NCI-H748 (cell line): ENCODE data around the gene PCBP3.

Experiments
- DNase-seq: peaks from one replicate; lab custom pipeline; 2025; ENCODE audit not compliant: unreplicated experiment; lab: John Stamatoyannopoulos, UW

PCBP3 gene

DNA sequence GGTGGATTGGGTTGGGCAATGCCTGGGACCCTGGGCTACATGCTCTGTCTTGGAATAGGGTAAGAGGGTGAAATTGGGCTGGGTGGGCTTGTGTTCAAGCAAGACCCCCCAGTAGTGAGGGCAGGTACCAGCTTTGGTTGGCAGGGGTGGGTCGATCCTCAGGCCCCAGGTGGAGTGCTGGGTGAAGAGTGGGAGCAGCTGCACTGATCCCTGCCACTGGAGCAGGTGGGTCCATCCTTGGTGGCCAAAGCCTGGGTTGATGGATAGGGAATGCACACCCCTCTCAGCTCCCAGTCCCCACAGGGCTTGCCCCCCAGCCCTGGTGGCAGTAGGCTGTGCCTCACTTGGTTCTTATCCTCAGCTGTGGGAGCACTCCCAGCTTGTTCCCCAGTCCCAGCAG is 135.2 kb downstream of the PCBP3 start:
- no peak for DNase-seq

DNA sequence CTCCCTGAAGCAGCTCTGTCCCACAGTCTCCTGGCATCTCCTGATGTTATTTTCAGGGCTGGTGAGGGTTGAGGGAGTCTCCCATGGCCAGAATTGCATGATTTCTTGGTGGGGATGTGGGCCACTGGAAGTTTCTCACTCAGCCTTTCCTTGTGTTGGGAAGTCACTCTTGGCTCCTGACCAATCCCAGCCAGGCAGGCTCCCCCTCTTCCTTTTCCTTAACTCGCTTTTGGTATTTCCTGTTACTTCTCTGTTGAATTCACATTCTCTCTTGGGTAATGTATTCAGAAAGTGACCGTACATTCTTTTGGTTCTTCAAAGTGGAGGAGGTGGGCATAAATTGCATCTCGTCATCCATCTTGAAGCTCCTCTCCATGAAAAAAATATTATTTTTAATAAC is 135.7 kb downstream of the PCBP3 start:
- DNase-seq, result no peak

DNA sequence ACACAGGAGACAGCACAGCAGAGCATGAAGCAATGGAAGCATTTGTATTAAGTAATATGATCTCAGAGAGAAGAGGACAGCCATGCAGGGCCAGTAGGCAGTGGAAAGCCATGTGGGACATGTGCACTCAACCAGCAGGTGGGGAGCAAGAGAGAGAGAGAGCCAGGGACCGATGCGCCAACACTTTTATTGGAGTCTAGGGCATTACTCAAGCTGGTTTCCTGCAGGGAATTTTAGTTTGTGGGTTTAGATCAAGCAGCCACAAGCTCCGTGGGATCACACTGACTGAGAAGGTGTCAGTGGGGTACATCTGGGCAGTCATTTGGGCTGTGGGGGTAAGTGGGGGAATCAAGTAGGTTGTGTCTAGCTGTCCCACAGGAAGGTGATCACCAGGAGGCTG is 137.1 kb downstream of the PCBP3 start:
- no peak for DNase-seq

DNA sequence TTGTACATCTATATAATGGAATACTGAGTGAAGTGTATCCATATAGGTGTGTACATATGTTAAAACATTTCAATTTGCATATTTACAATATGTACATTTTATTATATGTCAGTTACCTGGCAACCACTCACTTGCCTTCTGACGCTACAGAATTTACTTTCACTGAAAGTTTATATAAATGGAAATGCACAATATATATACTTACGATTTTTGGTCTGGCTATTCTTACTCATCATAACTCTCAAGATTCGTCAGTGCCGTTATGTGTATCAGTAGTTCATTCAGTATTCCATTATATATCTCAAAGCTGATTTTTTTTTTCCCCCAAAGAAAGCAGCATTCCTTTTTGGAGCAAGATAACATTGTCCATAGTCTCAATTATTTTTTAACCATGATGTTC is 138.2 kb downstream of the PCBP3 start:
- no peak for DNase-seq

DNA sequence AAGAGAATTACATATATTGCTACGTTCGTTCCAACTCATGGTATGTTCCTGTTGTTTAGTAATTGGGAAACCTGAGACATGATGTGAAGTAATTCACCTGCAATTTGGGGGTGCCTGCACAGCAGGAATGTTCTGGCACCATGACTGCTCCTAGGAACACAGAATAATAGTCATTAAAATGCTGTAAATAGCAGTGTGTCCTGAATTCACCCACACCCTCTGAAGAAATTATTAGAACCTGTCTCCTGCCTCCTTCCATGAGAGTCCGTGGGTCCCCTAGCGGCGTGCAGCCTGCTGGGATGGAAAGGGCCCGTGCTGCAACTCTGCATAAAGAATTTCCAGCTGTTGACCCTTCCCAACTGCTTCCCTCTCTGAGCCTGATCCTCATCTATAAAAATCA is 143.1 kb downstream of the PCBP3 start:
- no peak for DNase-seq

DNA sequence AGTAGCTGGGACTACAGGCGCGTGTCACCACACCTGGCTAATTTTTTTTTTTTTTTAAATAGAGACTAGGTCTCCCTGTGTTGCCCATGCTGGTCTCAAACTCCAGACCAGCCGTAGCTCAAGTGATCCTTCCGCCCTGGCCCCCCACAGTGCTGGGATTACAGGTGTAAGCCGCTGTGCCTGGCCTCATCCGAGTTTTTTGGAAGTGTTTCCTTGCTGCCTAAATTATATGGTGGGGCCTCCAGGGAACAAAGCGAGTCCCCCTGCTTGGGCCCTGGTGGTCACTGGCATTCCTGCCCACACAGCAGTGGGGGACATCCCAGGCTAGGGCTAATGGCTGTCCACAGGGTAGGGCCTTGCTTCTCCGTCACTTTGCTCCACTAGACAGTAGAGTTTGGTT is 143.8 kb downstream of the PCBP3 start:
- DNase-seq, result no peak

DNA sequence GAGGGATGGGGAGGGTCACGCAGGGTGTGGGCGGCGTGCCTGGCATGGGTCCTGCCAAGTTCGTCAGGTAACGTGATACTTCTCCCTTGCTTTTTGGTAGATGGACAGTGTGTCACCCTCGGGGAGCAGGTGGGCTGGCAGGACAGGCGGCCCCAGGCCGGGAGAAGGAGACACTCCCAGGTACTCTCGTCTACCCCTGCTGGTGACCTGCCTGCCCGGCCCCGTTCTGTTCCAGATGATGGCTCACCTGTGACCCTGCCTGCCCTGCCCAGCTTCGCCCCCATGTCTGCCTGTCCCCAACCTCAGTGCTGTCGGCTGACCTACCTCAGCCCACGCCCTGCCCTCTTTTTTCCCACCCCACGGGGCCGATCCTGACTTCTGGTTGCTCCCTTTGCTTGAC is 144.7 kb downstream of the PCBP3 start:
- no peak for DNase-seq

DNA sequence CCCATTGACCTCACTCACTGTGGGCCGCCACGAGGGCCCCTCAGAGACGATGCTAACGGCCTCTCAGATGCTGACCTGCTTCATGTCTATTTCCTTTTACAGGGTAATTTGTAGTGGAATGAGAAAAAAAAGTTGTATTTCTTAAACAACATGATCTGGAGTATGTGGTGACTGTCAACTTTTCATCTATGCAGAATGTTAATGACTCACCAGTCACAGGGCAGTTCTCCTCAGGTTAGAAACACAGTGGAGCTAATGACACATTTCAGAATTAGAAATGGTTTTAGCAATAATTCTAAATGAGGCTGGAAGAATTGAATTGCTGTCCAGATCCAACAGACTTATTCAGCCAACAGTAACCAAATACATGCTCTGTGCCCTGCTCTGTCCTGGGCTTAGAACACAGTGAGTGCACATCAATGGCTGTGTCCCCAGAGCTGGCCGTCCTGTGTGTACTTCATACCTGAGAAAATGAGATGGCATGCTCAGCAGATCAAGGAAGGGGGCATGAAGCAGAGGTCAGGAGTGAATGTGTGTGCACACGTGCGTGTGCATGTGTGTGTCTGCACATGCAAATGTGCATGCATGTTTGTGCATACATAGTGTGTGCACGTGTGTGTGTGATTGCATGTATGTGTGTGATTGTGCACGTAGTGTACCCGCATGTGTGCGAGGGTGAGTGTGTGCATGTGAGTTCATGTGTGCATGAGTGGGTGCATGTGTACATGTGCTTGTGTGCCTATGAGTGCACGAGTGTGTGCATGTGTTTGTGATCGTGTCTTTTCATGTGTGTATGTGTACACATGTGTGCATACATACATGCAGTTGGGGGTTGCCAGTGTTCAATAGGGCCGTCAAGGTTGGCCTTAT is 145.3 kb downstream of the PCBP3 start:
- no peak for DNase-seq

DNA sequence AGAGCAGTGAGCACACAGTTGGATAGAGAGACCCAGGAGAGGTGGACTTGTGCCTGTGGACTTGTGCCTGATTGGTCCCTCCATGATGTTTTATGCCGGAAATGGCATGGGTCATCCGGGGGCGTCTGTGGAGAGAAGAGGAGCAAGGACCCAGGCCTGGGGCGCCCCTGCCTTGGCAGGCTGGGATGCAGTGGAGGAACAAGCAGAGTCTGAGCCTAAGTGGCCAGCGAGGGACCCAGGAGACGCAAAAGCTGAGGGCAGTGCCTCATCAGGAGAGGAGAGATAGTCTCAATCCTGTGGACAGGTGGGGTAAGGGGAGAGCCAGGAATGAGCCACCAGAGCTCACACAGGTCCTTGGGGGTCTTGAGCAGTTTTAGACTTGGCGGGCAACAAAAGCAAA is 146.9 kb downstream of the PCBP3 start:
- no peak for DNase-seq

DNA sequence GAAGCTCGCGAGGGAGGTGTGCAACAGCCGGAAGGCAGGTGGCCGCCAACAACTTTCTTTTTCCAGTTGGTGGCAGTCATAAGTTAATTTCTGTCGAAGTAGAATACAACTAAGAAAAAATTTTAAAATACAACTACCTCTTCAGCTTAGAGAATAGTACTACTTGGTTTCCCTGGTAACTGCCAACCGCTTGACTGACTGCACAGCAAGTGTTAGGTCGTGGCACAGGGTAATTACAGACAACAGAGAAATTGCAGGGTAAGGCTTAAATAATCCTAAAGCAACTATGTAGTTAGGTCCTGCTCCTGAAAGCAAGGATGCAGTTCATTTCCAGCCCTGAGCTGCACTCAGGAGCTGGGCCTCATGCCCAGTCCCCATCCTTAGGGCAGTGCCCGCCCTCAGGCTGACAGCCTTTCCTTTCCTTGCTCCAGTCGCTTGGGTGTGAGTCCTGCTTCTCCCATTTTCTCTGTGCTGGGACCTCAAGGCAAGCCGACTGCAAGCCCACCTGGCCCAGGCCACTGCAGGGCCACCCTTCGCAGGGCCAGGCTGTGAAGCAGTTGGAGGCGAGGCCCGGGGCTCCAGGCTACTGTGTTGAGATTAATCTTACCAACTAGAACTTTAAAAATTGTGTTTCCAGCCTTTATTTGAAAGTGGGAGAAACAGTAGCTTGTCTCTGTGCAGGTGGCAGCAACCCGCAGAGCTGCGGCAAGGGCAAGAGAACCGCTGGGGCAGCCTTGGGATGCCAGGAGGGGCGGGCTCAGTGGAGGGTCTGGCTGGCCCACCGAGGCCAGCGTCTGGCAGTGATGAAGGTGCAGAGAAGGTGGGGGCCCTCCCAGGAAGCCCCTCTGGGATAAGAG is 148.3 kb downstream of the PCBP3 start:
- DNase-seq, result peak; percentile 28

DNA sequence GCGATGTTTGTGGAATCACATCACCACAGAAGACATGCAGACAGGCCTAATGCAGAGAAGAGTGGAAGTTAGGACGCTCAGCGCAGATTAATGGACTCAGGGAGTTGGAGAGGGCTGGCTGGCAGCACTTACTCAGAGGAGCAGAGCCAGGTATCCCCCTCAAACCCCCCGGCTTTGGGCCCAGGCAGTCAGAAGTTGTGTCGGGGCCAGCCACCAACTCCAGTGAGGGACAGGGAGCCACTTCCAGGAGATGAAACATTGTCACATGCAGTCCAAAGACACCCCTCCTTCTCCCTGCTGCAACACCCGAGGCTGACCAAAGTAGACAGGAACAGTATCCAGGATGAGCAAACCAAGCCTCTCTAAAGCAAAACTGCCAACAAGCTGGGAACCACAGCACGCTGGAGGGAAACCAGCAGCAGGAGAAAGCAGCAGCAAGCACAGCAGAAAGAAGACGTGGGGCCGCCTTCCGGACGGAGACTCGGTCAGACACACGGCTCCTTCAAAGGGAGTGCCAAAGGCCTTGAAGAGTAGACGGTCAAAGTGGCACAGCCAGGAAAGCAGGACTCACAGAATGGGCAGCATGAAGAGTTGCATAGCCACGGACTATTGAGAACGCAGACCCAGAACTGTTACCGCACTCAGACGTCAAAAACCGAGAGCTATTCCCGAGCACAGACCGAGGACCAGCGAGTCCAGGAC is 149.3 kb downstream of the PCBP3 start:
- no peak for DNase-seq

DNA sequence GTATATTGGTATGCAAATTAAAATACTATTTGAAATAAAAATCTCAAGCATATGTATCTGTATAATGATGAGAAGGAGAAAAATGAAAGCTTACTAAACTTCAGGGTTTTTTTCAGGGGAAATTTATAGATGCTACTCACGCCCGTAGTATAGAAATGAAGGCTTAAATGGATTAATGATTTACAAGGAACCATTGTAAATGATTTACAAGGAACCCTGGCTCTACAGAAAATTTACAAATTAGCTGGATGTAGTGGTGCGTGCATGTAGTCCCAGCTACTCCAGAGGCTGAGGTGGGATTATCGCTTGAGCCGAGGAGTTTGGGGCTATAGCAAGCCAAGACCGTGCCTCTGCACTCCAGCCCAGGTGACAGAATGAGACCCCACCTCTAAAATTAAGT is 150.5 kb downstream of the PCBP3 start:
- DNase-seq, result no peak

DNA sequence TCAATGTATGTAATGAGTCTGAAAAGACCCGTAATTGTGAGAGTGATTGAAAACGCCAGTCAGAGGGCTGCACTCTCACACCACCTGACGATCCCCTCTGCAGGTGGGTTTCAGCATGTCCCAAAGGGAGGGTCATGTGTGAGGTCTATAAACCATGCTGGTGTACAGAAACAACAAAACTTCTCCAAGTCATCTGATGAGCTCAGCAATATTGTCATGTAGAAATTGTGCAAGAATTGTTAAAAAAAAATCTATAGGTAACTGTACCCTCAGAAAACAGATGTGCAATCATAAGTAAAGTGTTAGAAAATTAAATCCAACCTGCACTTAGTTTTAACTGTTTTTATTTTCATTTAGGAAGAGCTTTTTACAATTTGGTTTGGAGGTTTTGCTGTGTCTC is 152.5 kb downstream of the PCBP3 start:
- DNase-seq, result no peak

DNA sequence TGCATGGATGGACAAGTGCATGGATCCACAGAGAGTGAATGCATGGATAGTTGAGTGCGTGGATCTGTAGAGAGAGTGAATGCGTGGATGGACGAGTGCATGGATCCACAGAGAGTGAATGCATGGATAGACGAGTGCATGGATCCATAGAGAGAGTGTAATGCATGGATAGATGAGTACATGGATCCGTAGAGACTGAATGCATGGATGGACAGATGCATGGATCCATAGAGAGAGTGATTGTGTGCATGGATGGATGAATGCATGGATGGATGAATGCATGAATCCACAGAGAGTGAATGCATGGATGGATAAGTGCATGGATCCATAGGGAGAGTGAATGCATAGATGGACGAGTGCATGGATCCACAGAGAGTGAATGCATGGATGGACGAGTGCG is 153.8 kb downstream of the PCBP3 start:
- DNase-seq, result no peak

DNA sequence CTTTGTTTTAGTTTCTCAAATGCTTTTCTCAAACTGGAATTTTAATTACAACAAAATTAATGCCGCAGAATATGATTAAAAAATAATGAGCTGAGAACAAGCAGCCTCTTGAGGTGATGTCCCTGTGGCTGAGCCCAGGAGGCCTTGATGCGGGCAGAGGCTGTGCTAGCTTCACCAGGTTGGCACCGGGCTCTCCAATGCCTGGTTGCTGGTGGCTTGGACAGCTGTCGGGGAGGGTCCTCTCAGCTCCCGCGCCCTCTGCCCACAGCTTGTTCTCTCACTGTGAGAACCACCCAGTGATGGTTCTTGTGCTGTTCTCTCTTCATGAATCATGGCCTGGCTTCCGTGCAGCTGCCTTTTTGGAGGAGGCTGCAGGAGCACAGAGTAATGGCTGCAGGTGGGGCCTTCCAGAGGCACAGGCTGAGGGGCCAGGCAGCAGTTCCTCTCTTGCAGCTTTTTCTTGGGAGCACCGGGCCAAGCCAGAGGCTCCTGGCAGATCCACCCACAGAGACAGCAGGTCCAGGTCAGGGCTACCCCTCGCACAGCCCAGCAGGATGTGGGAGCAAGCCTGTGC is 156.3 kb downstream of the PCBP3 start:
- no peak for DNase-seq

DNA sequence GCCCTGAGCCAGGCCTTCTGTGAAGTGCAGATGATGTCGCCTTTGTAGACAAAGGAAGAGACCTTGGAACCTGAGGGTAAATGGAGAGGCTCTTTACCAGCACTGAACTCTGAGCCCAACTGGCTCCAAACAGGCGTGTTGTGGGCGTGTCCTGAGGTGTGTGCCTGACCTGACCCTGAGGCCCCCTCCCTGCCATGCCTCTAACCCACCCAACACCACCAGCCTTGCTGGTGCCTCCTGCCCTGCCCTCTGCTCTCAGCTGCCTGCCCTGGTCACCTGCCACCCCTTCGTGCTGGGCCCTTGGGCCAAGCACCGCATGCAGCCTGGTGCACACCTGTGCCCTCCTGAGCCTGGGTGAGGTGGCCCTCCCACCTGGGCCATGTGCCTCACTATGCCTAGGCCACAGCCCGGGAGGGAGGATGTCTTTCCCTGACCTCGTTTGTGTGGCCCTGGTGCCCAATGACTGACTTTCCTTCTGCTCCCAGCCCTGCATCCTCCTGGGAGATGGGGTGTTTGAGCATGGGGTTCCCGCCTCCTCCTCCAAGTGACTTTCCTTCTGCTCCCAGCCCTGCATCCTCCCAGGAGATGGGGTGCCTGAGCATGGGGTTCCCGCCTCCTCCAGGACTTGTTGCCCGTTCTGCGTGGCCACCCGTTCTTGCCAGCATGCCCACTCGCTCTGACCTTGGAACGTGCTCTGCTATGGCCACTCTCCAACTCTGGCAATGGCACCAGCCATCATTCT is 157.0 kb downstream of the PCBP3 start:
- no peak for DNase-seq

DNA sequence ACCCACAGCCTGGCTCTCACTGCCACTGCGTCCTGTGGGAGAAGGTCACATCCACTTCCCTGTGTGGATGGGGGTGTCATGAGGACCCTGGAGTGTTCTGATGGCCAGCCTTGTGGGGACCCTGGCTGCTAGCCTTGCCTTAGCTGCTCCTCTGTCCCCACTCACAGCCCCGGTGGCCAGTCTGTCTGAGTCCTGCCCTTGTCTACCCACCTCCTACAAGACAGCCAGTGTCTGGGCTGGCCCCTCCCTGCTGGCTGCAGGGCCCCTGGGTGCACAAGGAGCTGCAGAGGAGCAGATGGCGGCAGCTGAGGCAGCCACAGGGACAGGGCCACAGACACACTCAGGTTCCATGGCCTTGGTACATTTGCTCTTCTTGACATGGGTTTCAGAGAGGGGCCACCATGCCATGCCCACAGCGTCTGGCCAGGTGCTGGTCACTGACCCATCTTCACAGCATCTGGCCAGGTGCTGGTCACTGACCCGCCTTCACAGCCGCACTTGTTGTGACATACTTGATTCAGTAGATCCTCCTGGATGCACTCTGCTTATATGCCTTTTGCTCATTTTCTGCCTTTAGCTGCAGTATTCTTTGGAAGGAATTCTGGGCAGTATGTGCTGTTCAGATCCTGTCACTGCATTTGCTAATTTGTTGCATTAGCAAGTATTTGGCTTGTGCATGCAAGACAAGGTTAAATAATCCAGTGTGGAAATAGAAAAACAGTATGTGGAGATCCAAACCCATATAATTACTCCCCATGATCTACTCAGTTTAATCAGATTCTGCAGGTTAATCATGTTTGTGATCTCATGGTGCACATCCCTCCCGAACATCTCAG is 157.8 kb downstream of the PCBP3 start:
- no peak for DNase-seq

DNA sequence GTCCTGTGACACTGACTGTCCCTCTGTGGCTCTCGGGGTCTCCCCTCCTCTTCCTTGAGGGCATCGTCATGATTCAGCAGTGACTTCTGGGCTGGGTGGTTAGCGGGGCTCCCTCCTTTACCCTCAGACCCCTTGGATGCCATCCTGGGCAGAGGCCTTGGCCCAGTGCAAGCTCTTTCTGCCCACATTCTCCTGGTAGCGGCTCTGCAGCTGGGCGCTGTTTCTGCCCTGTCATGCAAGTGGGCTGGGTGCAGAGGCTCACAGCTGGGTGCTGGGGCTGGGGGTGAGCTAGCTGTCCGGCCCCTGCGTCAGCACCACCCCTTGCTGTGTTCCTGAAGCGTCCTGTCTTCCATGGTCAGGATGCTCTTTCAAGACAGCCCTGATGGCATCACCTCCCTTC is 158.5 kb downstream of the PCBP3 start:
- no peak for DNase-seq

DNA sequence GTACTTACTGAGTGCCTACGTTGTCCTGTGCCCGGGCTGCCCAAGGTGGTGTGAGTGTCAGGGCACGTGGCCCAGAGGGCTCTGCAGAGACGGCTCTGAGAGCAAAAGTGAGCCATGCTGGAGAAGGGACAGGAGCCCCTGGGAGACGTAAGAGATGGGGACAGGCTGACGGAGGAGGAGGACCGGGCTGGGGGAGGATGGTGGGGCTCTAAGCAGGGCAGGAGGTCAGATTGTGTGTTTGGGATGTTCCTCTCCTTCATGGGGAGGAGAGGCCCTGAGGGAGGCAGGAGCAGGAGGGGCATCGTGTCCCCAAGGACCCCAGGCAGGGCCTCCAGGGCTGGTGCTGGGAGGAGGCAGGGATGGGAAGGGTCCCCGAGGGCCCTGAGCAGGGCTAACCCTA is 158.9 kb downstream of the PCBP3 start:
- no peak for DNase-seq
